ENCODE data around the gene NFU1. TPM values are rescaled to one million over a fixed set of nuclear protein-coding genes. Genes with fewer than 3 reads are reported as not detected.

The NFU1 gene
- total and polyA plus RNA-seq, 9 of the 15 experiments (the other 6 are each of a cell fraction or from before 2014, with no cell fraction given): 33.3 to 61.8 (median 53.7) TPM

- TF ChIP-seq HDAC6 (IDR thresholded peaks at IDR 0.05; ENCODE audit: low read depth, low read length) (no peak), SRSF1 (IDR thresholded peaks at IDR 0.05; ENCODE audit: low read depth, low read length) (no peak), ZKSCAN3 (CRISPR knock-in tag; IDR thresholded peaks at IDR 0.05) (no peak), MEF2A (IDR thresholded peaks at IDR 0.05; ENCODE audit: control insufficient read depth, low read depth, low read length) (no peak), ZNF668 (CRISPR knock-in tag; IDR thresholded peaks at IDR 0.05) (no peak), ZFP91 (CRISPR knock-in tag; IDR thresholded peaks at IDR 0.05) (no peak), NFIC (IDR thresholded peaks at IDR 0.05) (no peak), ZNF282 (CRISPR knock-in tag; IDR thresholded peaks at IDR 0.05) (no peak), RBM25 (IDR thresholded peaks at IDR 0.05; ENCODE audit: low read depth, low read length, severe bottlenecking) (no peak), POLR2AphosphoS5 (IDR thresholded peaks at IDR 0.05; ENCODE audit: control insufficient read depth, insufficient read depth, low read depth, low read length) (no peak), CEBPZ (IDR thresholded peaks at IDR 0.05; ENCODE audit: borderline replicate concordance, low read depth, low read length) (no peak), LCOR (CRISPR knock-in tag; IDR thresholded peaks at IDR 0.05) (no peak), ZNF780A (CRISPR knock-in tag; IDR thresholded peaks at IDR 0.05) (no peak), MBD2 (IDR thresholded peaks at IDR 0.05; ENCODE audit: borderline replicate concordance, low read depth) (no peak), U2AF2 (optimal IDR thresholded peaks at IDR 0.05; ENCODE audit: low read depth, low read length) (no peak)
Observed at GRCh38 chr2:69390001-69390400, 47.2 kb downstream of the NFU1 start (continued).

Data from K562 (cell line).